B cell (primary cell): ENCODE results near the gene RAB4A.

Experiments
- CTCF ChIP-seq: fragments of 200-600 bp; IDR thresholded peaks from one replicate; pipeline ENCODE4 v1.8.0; 2022; ENCODE audit warnings: antibody characterized with exemption, mild to moderate bottlenecking
- EZH2 ChIP-seq: IDR thresholded peaks from 2 replicates; pipeline ENCODE4 v1.6.1; 2012; ENCODE audit warnings: borderline replicate concordance, low read depth, mild to moderate bottlenecking, moderate library complexity, low read length; ENCODE audit not compliant: insufficient read depth, poor library complexity, severe bottlenecking

GRCh38 chr1:229268505-229268904 lies 2.4 kb upstream of the RAB4A start:
- TF ChIP-seq CTCF (no peak), EZH2 (no peak)
